Vagina (tissue), 2 donors: ENCODE data around the gene ARHGAP8.

ENCODE experiments used
- POLR2A ChIP-seq, 2 donors: fragments of 450-650 bp; IDR thresholded peaks; one replicate each; pipeline ENCODE4 v1.6.1; 2017; ENCODE audit warnings: antibody characterized with exemption in 2 of 2, mild to moderate bottlenecking in 2 of 2, moderate library complexity in 2 of 2
- POLR2AphosphoS5 ChIP-seq, 2 donors: sonication (generic); formaldehyde crosslinking; IDR thresholded peaks; one replicate each; pipeline ENCODE4 v1.9.0; 2017; ENCODE audit warnings: antibody characterized with exemption in 2 of 2, mild to moderate bottlenecking in 2 of 2, low read depth in 1 of 2; ENCODE audit not compliant: insufficient read depth in 1 of 2
- TF ChIP-seq, protein P1 (sequence below), 3 experiments: fragments of 450-650 bp in 2 of 3; fragments of 200-600 bp in 1 of 3; sonication (generic) in 1 of 3; IDR thresholded peaks; one replicate each; pipeline ENCODE4 v1.5.1; 2017 to 2019; ENCODE audit warnings: antibody characterized with exemption in 3 of 3, mild to moderate bottlenecking in 2 of 3, moderate library complexity in 2 of 3

DNA sequence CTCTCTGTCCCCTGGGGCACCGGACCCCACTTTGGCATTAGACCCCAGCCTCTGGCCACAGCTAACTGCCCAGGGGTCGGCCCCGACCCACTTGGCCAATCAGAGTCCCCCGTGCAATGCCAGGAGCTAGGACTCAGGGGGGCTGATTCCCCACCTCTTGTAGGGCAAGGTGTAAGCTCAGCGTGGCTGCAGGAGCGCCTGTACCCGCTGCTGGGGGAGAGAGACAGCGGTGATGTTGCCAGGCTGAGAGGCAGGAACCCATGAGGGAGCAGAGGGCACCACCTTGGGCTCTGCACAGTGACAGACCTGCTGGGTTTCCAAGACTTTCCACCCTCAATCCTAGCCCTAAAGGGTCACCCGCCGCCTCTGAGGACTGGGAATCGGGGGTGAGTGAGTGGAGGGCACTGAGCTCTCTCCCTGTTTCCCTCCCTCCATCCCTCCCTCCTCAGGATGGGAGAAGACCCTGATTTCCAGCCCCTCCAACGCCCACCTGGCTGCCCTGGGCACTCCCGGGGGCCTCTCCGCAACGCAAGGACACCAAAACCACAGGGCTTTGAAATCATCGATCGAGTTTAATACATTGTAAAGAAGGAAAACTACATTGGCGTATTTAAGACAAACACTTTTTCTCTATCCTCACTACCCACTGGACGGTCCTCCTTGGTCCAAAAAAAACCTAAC is 128.4 kb downstream of the ARHGAP8 start:
- no peak for TF ChIP-seq POLR2AphosphoS5 (IDR thresholded peaks at IDR 0.05; ENCODE audit: insufficient read depth in 1 of 2, low read depth in 1 of 2)
- TF ChIP-seq, protein P1, sequence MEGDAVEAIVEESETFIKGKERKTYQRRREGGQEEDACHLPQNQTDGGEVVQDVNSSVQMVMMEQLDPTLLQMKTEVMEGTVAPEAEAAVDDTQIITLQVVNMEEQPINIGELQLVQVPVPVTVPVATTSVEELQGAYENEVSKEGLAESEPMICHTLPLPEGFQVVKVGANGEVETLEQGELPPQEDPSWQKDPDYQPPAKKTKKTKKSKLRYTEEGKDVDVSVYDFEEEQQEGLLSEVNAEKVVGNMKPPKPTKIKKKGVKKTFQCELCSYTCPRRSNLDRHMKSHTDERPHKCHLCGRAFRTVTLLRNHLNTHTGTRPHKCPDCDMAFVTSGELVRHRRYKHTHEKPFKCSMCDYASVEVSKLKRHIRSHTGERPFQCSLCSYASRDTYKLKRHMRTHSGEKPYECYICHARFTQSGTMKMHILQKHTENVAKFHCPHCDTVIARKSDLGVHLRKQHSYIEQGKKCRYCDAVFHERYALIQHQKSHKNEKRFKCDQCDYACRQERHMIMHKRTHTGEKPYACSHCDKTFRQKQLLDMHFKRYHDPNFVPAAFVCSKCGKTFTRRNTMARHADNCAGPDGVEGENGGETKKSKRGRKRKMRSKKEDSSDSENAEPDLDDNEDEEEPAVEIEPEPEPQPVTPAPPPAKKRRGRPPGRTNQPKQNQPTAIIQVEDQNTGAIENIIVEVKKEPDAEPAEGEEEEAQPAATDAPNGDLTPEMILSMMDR (IDR thresholded peaks at IDR 0.05): no peak
- TF ChIP-seq POLR2A (IDR thresholded peaks at IDR 0.05): no peak
